Measurements from ENCODE around the gene RIN3.

RIN3 gene

GRCh38 chr14:92586963-92587699 is 73.5 kb downstream of the RIN3 start:
- DNase-seq = no peak
- Mint-ChIP-seq H3K9me3 (peaks cover 14% of the 10 kb centered on the region), H3K36me3 (ENCODE audit: low read depth) (peaks cover 63% of the 10 kb centered on the region), H3K4me1 (peaks cover 96% of the 10 kb centered on the region), H3K27ac (peak overlapping the region; percentile 86), H3K27me3 (no peaks in the 10 kb centered on the region), H3K4me3 (peak overlapping the region; percentile 51)
- no peak for ATAC-seq

DNA sequence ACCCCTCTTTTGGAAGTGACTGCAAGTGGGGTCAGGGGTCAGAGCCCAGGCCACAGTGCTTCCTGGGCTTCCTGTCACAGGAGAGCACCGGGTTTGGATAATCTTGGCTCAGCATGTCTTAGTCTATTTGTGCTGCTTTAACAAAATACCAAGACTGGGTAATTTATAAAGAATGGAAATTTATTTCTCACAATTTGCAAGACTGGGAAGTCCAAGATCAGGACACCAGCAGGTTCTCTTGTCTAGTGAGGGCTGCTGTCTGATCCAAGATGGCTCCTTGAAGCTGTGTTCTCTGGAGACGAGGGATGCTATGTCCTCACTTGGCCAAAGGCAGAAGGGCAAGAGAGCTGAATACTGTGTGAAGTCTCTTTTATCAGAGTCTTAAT is 74.1 kb downstream of the RIN3 start:
- Mint-ChIP-seq H3K27ac (peak overlapping the region; percentile 86), H3K4me1 (peaks cover 90% of the 10 kb centered on the region), H3K9me3 (peaks cover 14% of the 10 kb centered on the region), H3K36me3 (ENCODE audit: low read depth) (peaks cover 57% of the 10 kb centered on the region), H3K4me3 (no peak overlapping the region), H3K27me3 (no peaks in the 10 kb centered on the region)
- DNase-seq (no peak), ATAC-seq (no peak)

DNA sequence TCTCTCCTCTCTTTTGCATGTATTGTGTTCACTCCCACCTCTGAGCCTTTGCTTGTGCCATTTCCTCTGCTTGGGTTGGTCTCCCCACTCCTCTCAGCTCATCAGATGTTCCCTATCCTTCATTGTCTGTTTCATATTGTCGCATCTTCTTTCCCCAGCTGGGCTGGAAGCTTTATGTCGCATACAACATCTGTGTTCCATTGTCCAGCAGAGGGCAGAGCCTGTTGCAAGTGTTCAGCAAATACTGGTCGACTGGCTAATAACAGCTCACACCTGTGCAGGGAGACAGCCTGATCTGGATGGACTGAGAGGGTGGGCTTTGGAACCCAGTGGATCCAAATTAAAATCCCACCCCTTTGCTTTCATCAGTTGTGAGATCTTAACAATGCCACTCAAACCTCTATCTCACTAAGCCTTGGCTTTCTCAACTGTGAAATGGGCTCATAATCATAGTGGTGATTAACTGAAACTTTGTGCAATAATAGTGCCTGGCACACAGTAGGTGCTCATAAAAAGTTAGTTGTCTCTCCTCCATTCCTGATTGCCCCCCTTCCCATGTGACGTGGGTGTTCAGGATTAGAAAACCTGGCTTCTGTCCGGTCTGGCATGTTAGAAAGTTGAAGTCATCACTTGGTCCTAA is 75.8 kb downstream of the RIN3 start:
- peaks cover 75% of the 10 kb centered on the region for H3K4me1 Mint-ChIP-seq
- DNase-seq (no peak), ATAC-seq (no peak)
- H3K4me3 Mint-ChIP-seq = no peak overlapping the region
- no peak overlapping the region for H3K27ac Mint-ChIP-seq
- H3K27me3 Mint-ChIP-seq = no peaks in the 10 kb centered on the region
- peaks cover 3% of the 10 kb centered on the region for H3K9me3 Mint-ChIP-seq
- peaks cover 48% of the 10 kb centered on the region for H3K36me3 Mint-ChIP-seq (ENCODE audit: low read depth)

DNA sequence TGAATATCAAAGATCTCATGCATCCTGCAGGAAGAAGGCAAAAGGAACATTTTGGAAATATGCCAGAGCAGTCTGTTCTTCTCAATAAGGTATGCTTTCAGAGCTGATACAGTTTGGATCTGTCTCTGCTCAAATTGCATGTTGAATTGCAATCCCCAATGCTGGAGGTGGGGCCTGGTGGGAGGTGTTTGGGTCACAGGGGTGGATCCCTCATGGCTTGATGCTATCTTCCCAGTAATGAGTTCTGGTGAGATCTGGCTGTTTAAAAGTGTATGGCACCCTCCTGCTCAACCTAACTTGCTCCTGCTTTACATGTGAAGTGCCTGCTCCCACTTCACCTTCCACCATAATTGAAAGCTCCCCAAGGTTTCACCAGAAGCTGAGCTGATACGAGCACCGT is 76.6 kb downstream of the RIN3 start:
- H3K27me3 Mint-ChIP-seq = no peaks in the 10 kb centered on the region
- peaks cover 70% of the 10 kb centered on the region for H3K4me1 Mint-ChIP-seq
- no peak overlapping the region for H3K4me3 Mint-ChIP-seq
- peaks cover 3% of the 10 kb centered on the region for H3K9me3 Mint-ChIP-seq
- ATAC-seq (no peak), DNase-seq (no peak)
- H3K36me3 Mint-ChIP-seq (ENCODE audit: low read depth) = peaks cover 47% of the 10 kb centered on the region
- no peak overlapping the region for H3K27ac Mint-ChIP-seq

GRCh38 chr14:92590941-92591340 is 77.4 kb downstream of the RIN3 start:
- H3K4me1 Mint-ChIP-seq = peaks cover 62% of the 10 kb centered on the region
- peak overlapping the region; percentile 20 for H3K27ac Mint-ChIP-seq
- peaks cover 45% of the 10 kb centered on the region for H3K36me3 Mint-ChIP-seq (ENCODE audit: low read depth)
- no peak for DNase-seq
- no peaks in the 10 kb centered on the region for H3K27me3 Mint-ChIP-seq
- no peak for ATAC-seq
- H3K4me3 Mint-ChIP-seq = no peak overlapping the region
- peaks cover 3% of the 10 kb centered on the region for H3K9me3 Mint-ChIP-seq

DNA sequence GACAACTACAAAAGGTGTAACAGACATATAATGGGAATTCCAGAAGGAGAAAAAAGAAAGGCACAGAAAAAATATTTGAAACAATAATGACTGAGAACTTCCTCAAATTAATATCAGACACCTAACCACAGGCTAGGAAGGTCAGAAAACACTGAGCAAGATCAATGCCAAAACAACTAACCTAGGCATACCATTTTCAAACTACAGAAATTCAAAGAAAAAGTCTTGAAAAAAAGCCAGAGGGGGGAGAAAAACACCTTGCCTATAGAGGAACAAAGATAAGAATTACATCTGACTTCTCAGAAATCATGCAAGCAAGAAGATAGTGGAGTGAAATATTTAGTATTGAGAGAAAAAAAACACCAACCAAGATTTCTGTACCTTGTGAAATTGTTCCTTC is 77.8 kb downstream of the RIN3 start:
- DNase-seq = no peak
- no peaks in the 10 kb centered on the region for H3K27me3 Mint-ChIP-seq
- H3K9me3 Mint-ChIP-seq = peaks cover 3% of the 10 kb centered on the region
- peaks cover 45% of the 10 kb centered on the region for H3K36me3 Mint-ChIP-seq (ENCODE audit: low read depth)
- H3K4me1 Mint-ChIP-seq = peaks cover 58% of the 10 kb centered on the region
- peak overlapping the region; percentile 20 for H3K27ac Mint-ChIP-seq
- no peak for ATAC-seq
- no peak overlapping the region for H3K4me3 Mint-ChIP-seq

GRCh38 chr14:92595267-92595666 is 81.7 kb downstream of the RIN3 start:
- H3K27ac Mint-ChIP-seq = no peak overlapping the region
- H3K9me3 Mint-ChIP-seq = peaks cover 3% of the 10 kb centered on the region
- H3K27me3 Mint-ChIP-seq = no peaks in the 10 kb centered on the region
- H3K4me1 Mint-ChIP-seq = peaks cover 33% of the 10 kb centered on the region
- no peak for DNase-seq
- no peak for ATAC-seq
- H3K36me3 Mint-ChIP-seq (ENCODE audit: low read depth) = peaks cover 31% of the 10 kb centered on the region
- no peak overlapping the region for H3K4me3 Mint-ChIP-seq

- Mint-ChIP-seq H3K27ac (no peak overlapping the region), H3K4me3 (no peak overlapping the region), H3K27me3 (no peaks in the 10 kb centered on the region), H3K9me3 (peaks cover under 1% of the 10 kb centered on the region), H3K36me3 (ENCODE audit: low read depth) (peaks cover 22% of the 10 kb centered on the region), H3K4me1 (peaks cover 26% of the 10 kb centered on the region)
- DNase-seq (no peak), ATAC-seq (no peak)
Observed at GRCh38 chr14:92596331-92596907, 82.8 kb downstream of the RIN3 start.

GRCh38 chr14:92597906-92598905 is 84.6 kb downstream of the RIN3 start:
- Mint-ChIP-seq H3K4me1 (peaks cover 30% of the 10 kb centered on the region), H3K9me3 (no peaks in the 10 kb centered on the region), H3K27ac (no peak overlapping the region), H3K4me3 (no peak overlapping the region), H3K36me3 (ENCODE audit: low read depth) (peaks cover 15% of the 10 kb centered on the region), H3K27me3 (no peaks in the 10 kb centered on the region)
- DNase-seq (no peak), ATAC-seq (no peak)

DNA sequence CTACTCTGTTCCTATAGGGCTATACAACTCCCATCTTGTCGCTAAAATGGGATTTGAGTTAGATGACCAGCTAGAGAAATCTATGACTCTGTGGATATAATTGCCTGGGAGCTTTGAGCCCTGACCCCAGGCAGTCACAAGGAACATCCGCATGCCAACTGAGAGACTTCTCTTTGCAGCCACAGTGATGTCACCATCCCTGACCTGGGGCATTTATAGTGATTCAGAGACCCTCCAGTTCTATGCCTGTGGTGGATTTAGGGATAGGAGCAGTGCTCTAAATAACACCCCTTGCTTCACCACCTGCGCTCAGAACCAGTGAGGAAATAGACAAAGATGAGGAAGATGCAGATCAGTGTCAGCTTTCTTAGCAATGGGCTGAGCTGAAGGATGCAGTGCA is 86.2 kb downstream of the RIN3 start:
- DNase-seq (no peak), ATAC-seq (no peak)
- H3K36me3 Mint-ChIP-seq (ENCODE audit: low read depth) = peaks cover 9% of the 10 kb centered on the region
- H3K27ac Mint-ChIP-seq = peak overlapping the region; percentile 20
- H3K4me3 Mint-ChIP-seq = no peak overlapping the region
- peaks cover 36% of the 10 kb centered on the region for H3K4me1 Mint-ChIP-seq
- no peaks in the 10 kb centered on the region for H3K27me3 Mint-ChIP-seq
- no peaks in the 10 kb centered on the region for H3K9me3 Mint-ChIP-seq

DNA sequence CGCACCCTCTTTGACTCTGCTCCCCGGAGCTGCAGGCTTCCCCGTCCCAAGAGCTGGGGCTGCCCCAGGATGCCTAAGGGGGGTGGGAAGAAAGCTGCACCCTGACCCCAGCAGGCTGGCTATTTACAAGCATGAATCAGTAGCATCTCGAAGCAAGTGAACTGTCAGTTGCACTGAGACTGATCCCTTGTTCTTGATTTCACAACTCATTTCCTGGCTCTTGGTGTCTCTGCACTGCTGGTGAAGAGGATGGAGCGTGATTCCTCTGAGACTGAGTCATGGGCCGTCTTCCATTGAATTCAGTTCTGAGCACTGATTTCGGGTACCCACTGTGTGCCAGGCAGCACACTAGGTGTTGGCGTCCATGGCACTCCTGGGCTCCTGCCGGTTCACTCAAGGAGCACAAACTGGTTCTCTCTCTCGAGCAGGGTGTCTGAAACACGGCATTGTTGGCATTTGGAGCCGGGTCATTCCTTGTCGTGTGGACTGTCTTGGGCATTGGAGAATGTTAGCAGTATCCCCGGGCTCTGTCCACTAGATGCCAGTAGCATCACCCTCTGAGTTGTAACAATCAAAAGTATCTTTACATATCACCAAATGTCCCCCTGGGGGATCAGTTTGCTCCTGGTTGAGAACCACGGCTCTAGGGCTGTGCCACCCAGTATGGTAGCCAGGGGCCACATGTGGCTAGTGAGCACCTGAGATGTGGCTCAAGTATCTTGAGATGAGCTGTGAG is 86.9 kb downstream of the RIN3 start:
- no peak for ATAC-seq
- no peak for DNase-seq
- H3K36me3 Mint-ChIP-seq (ENCODE audit: low read depth) = peaks cover 9% of the 10 kb centered on the region
- no peak overlapping the region for H3K4me3 Mint-ChIP-seq
- no peaks in the 10 kb centered on the region for H3K27me3 Mint-ChIP-seq
- no peak overlapping the region for H3K27ac Mint-ChIP-seq
- H3K4me1 Mint-ChIP-seq = peaks cover 33% of the 10 kb centered on the region
- no peaks in the 10 kb centered on the region for H3K9me3 Mint-ChIP-seq

DNA sequence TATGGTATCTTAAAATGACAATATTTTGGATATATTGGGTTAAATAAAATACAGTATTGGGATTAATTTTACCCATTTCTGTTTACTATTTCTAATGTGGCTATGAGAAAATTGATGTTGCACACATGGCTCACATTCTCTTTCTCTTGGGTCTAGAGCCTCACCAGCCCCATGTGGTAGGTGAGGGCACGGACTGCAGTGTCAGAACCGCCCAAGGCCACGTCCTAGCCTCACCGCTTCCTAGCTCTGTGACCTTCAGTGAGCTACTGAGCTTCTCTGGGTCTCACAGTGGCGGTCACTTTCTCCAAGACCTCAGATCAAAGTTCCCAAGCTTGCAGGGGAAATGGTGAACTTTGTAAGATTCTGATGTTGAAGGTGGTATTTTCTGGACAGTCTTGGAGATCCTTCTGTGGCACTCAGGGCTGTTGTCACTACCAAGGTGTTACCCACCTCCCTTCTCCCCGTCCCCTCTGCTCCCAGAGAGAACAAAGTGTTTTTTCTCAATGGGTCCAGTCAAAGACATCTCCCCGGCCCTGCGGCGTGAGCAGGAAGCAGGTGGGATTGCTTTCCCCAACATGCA is 87.6 kb downstream of the RIN3 start:
- no peak for DNase-seq
- Mint-ChIP-seq H3K36me3 (ENCODE audit: low read depth) (peaks cover 15% of the 10 kb centered on the region), H3K27ac (peak overlapping the region; percentile 55), H3K27me3 (no peaks in the 10 kb centered on the region), H3K4me1 (peaks cover 33% of the 10 kb centered on the region), H3K4me3 (no peak overlapping the region), H3K9me3 (no peaks in the 10 kb centered on the region)
- ATAC-seq = no peak

DNA sequence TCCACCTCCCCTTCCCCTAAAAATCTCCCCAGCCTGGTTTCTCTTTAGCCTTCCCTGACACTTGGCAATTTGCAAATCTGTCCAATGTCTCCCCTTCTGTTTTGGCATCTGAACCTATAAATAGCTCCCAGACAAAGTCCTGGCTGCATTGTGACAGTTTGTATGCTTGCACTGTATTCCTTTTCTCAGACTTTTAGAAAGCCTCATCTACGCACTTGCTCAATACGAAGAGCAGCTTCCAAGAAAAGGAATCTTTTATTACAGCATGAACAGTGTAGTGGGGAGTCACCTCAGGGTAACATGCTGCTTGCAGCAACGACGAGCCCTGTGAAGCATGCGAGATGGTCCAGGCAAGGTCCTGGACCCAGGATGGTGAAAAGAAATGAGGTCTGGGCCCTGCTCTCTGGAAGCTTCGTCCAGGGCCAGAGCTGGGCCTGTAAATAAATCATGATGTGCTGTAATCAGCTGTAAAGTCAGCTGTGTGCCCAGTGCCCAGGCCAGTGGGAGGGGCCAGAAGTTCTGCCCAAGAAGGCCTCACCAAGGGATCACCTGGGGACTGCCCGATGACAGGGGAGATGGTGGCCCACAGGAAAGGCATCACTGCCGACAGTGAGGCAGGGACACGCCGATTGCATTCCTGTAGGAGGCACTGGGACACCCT is 88.3 kb downstream of the RIN3 start:
- Mint-ChIP-seq H3K4me3 (no peak overlapping the region), H3K9me3 (no peaks in the 10 kb centered on the region), H3K27ac (peak overlapping the region; percentile 55)

More for the DNA sequence above, 88.3 kb downstream of the RIN3 start:
- Mint-ChIP-seq H3K36me3 (ENCODE audit: low read depth) (peaks cover 16% of the 10 kb centered on the region), H3K4me1 (peaks cover 33% of the 10 kb centered on the region), H3K27me3 (no peaks in the 10 kb centered on the region)
- no peak for ATAC-seq
- DNase-seq = no peak

All from activated naive CD8-positive, alpha-beta T cell treated with anti-CD3 and anti-CD28 coated beads, Interleukin-2, amount 50 U/mL, for 24 hours (primary cell).